ENCODE results near the gene RBM19.
A peak's percentile ranks its signal among the peaks of the same experiment; 100 is the strongest.

Gene RBM19

GRCh38 chr12:113879658-113880057 lies 86.5 kb downstream of the RBM19 start:
- no peak for DNase-seq

GRCh38 chr12:113877607-113878006 lies 88.5 kb downstream of the RBM19 start:
- no peak for DNase-seq

DNA sequence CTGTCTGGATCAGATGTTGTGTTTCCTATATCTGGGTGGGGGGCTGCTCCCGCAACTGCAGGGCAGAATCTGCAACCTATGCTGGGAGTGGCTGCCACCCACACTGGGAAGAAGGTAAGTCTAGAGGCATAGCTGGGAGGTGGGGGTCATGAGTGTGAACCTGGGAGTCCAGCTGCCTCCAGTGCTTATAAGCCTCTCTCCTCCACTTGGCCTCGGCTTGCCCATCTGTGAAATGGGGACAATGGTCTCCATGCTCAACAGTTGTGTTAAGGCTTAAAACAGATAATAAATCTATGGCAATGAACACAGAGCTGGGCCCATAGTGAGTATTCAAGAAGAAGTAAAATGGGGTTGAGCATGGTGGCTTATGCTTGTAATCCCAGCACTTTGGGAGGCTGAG lies 90.0 kb downstream of the RBM19 start:
- no peak for DNase-seq

GRCh38 chr12:113875691-113876090 lies 90.4 kb downstream of the RBM19 start:
- DNase-seq = no peak

- DNase-seq = no peak
Measured at GRCh38 chr12:113874999-113875561, 91.0 kb downstream of the RBM19 start.

- no peak for DNase-seq
Measured at GRCh38 chr12:113874326-113874725, 91.8 kb downstream of the RBM19 start.

GRCh38 chr12:113873740-113874139 lies 92.4 kb downstream of the RBM19 start:
- DNase-seq = no peak

GRCh38 chr12:113870890-113871289 lies 95.2 kb downstream of the RBM19 start:
- DNase-seq = no peak

DNA sequence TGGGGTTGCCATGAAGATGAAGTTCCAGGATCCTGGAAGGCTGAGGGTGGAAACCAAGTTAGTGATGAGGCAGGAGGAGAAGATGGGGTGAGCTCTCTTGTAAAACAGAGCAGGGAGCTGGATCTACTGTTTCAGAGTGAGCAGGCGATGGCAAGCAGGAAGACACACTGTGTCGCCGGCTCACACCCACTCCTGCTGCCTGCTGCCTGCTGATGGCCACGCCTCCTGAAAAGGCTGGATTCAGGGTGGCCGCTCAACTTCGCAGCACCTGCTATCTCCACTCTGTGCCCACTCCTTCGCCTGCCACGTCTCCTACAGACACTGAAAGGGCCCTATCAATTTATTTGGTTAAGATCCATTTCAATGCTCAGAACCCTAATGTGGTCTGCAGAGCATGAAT lies 96.1 kb downstream of the RBM19 start:
- no peak for DNase-seq

- DNase-seq = no peak
Measured at GRCh38 chr12:113868365-113868764, 97.8 kb downstream of the RBM19 start.

GRCh38 chr12:113867258-113867657 lies 98.9 kb downstream of the RBM19 start:
- no peak for DNase-seq

GRCh38 chr12:113866496-113866895 lies 99.6 kb downstream of the RBM19 start:
- DNase-seq = no peak

DNA sequence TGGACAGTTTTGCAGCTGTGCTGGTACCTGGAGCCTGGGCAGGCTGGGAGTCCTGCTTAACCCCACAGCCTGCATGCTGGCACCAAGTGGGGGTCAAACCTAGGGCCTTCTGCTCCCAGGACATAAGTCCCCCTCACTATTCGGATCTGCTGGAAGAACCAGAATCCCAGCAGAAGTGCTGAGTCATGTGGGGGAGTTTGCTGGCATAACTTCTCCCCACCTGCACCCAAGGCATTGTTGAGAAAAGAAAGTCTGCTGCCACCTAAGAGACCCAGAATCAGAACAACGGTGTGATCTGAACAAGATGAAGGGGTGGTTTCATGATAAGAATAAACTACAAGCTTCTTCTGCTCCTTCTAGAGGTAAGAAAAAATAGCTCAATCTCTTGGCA lies 102.7 kb downstream of the RBM19 start:
- no peak for DNase-seq

DNA sequence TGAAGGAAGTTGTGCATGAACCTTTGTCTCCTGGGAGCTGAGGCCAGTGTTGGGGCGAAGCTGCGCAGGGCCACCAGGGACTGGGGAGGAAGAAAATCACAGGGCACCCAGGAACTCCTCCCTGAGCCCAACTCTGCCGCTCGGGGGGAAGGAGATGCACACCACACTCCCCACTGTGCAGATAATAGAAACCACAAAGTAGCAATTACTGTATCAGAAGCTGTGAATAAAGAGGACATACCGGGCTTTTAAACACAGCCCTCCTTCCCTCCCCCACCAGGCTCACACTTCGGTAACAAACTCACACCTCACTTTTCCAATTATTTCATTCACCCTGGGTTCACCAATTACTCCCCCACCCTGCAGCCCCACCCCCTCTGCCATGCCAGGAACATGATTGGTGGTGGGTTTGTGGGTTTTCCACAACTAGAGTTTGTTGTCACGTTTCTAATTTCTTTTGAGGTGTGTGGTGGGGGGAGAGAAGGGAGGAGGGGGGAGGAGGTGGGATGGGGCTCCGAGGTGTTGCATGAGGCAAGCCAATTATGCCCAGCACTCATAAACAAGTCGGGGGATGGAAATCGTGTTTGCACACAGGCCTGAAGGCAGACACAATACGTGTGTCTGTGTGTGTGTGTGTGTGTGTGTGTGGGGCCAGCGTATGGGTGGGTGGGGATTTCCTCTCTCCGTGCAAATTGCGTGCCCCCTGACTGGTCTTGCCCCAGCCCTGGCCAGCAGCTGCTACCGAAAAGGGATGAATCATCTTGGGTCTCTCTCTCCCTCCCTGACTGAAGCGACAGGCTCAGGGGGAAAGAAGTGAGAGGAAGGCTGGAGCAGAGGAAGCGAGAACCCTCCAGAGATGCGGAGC lies 103.3 kb downstream of the RBM19 start:
- peak; percentile 68 for DNase-seq

DNA sequence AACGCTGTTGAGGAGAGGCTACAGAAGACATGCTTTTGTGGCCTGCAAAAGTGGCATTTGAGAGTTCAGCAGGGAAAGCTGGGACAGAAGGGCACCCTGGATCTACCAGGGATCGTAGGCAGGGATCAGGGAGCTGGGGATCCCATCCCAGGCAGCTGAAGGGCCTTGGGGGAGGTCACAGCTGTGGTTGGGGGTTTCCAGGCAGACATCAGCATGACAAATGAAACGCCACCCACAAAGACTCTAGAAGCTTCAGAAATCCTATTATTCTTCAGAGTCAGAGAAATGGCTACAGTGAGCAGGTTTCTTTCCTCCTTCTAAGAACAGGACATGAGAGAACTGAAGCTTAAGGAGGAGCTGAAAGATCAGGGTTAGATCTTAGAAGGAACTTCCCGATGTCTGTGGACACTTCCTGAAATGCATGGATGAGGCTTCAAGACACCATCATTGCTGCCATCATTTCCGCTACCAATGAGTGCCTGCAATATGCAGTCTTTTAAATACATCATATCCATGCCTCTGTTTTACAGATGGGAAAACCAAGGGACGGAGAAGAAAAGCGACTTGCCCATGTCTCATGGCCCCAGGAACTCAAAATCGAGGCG lies 104.3 kb downstream of the RBM19 start:
- no peak for DNase-seq

DNA sequence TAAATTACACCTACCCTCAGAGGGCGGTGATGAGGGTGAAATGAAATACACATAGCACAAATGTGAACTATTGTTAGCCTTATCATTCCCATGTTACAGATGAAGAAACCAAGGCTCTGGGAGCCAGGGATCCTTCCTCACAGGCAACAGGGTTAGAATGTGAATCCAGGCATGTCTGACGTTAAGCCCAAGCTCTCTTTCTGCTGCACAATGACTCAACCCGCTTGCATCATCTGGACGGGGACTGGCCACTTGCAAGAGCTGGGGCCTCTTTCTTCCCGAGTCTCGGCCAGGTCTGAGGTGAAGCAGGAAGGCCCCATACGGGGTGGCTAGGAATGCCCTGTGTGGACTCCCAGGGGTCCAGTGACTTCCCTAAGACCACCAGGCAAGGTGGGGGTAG lies 105.2 kb downstream of the RBM19 start:
- no peak for DNase-seq

GRCh38 chr12:113860059-113860820 lies 105.9 kb downstream of the RBM19 start:
- peak; percentile 83 for DNase-seq

DNA sequence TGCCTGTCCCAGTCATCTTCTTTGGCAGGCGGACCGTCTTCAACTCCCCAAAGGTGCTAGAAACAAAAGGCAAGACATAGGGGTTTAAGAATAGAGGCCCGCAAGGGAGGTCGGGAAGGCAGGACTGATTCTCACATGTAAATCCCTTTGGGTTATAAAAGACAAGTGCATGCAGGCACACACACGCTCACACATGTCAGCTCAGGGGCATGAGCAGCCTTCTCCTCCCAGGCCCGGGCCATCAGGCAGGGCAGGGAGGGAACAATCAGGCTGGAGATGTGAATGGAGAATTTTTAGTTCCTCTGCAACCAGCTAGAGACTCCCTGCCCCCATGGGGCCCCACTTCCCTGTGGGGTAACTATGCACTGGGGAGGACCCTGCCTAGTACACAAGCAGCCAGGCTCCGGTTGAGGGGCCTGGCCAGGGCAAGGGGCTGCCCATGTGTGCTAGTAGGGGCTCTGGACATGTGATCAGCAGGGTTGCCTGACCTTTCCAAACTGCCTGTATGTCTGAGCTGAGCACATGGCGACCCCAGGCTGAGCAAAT lies 107.2 kb downstream of the RBM19 start:
- DNase-seq = no peak

DNA sequence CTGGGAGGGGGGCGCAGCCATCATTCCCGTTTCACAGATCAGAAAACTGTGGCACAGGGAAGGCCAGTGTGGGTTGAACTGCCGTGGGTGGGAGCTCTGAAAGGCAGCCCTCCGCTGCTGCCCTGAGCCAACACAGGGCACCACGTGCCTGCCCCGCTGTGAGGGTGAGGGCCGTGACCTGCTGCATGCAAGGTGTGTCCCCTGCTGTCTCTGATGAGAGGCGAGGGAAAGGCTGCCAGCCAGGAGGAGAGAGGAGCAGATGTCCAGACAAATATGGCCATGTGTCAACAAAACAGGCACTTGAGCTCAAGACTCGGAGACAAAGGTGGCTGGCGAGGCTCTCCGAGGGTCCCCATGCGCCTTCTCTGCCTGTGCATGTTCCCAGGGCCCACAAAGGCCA lies 108.8 kb downstream of the RBM19 start:
- no peak for DNase-seq

DNA sequence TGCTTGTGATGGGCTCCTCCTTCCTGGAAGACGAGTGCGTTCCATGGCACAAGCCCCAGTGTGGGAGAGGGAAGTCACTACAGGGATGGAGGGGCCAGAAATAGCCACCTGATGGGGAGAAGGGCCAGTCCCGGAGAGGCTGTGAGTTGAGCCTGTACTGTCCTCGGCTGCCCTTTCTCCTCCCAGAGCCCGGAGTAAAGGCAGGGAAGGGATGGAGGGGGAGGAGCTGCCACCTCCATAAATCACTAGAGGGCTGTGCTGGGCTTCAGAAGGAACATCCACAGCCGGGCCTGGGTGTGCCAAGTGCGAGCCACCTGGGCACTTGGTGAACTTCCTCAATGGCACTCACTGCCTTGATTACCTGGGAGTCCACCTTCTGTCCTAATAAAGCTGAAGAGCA lies 110.1 kb downstream of the RBM19 start:
- no peak for DNase-seq

DNA sequence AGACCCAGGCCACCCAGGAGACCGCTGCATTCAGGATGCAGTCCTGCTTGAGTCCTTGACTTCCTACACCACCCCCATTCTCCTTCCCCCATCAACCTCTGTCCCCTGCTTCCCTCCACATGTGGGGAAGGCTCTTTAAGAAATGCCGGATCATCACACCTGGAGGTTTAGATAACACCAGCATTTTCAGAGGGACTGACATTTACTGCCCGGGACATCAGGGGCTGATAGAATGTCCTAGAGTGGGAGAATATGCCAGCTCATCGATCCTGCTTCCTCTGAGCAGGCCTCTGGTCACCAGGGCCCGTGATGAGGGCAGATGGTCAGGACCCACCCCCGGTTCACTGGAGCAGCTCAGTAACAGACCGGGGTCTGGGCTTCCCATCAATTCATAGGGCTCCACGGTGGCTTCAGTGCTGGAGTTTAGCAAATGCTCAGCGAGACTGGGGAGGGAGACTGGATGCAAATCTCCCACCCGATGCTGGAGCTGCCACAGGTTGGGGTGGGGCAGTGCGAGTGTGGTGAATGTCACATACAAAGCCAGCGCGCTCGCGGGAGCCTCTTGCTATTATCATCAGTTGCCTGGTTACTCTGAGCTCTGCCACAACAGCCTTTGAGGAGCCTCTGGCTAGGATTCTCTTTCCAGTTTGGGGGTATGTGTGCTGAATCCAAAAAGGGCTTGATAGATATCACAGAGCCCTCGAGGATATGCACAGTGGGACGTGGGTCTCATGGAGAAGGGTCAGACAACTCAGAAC lies 111.6 kb downstream of the RBM19 start:
- DNase-seq = peak; percentile 58

GRCh38 chr12:113853491-113853890 lies 112.6 kb downstream of the RBM19 start:
- no peak for DNase-seq

All from NCI-H2107 (cell line).